NCI-H2227 treated with DMSO at 0.1 percent for 48 hours (cell line): ENCODE data around the gene STK11IP.

ENCODE experiments used
- DNase-seq: peaks from one replicate; lab custom pipeline; 2025; lab: John Stamatoyannopoulos, UW

The STK11IP gene

DNA sequence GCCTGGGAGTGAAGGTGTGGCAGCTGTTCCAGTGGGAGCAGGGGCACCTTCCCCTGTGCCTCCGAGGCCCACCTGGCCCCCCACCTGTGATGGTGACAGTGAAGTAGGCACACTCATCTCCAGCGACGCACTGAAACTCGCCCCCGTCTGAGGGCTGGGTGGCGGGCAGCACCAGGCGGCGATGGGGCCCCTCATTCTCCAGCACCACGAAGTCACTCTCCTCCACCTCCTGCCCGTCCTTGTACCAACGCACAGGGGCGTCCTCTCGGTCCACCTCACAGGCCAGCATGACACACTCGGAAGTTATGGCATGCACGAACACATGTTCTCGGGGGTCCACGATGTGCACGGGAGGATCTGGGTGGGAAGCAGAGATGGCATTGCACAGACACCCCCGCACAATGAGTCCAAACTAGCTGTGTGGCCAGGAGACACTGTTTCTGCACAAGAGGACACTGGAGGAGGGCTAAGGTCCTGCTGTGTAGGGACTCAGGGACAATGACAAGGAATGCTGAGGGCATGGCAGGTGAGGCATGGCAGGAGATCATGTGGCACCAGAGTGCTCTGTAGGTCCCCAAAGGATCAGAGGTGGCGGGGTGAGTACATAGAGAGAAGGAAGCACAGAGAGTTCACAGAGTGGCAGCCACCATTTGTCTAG lies 34.3 kb upstream of the STK11IP start:
- no peak for DNase-seq

DNA sequence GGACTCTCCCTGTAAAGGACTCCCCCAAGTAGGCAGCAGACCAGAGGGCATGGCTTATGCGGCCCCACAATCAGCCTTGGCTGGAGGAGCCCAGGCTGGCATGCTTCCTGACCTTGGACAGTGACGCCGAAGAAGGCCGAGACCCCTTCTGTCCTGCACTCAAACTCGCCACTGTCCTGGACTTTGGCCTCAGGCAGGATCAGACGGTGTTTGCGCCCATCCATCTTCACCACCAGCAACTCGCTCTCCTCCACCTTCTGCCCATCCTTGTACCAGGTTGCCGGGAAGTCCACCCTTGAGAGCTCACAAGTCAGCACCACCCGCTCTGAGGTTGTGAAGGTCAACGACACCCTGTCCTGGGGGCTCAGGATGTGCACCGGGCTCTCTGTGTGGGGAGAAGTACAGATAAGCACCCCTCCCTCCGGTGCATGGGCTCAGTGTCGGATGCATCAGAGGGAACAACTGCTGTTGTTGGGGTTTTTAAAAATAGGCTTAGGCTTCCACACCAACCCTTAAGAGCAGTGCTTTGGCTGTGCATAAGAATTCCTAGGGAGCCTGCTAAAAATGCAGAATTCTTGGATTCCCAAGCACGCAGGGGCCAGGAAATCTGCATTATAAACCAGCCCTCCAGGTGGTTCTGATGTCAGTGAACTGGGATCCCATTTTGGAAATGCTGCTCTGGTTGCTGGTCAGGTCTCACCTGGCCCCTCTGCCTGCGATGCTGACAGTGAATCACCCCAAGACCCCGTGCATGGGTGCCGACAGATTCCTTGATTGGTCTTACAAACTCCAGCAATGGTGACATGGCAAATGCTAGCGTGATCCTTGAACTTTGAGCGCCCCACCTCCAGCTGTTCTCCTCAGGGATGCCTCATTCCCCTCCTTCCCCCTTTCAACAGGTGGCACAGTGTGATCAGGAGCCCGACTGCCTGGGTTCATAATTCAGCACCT lies 32.3 kb upstream of the STK11IP start:
- DNase-seq = no peak

GRCh38 chr2:219566640-219567039 lies 31.0 kb upstream of the STK11IP start:
- no peak for DNase-seq

- DNase-seq = no peak
Measured at GRCh38 chr2:219567131-219567530, 30.5 kb upstream of the STK11IP start.

GRCh38 chr2:219567791-219568361 lies 29.8 kb upstream of the STK11IP start:
- DNase-seq = no peak

DNA sequence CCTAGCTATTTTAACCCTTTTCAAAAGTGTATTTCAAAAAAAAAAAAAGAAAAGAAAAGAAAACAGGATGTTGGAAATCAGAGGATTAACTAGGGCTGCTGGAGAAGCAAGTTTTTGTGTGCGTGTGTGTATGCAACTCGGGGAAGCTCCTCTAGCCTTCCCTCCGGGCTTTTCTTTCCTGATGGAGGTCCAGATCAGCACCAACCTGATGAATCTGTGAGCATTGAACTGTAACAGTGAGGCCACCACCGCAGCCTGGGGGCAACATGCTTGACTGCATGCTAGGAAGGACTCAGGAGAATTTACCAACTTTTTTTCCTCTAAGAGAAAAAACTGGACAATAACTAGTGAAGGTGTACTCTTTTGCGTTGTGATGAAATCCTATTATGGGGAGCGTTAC lies 28.6 kb upstream of the STK11IP start:
- DNase-seq = no peak

DNA sequence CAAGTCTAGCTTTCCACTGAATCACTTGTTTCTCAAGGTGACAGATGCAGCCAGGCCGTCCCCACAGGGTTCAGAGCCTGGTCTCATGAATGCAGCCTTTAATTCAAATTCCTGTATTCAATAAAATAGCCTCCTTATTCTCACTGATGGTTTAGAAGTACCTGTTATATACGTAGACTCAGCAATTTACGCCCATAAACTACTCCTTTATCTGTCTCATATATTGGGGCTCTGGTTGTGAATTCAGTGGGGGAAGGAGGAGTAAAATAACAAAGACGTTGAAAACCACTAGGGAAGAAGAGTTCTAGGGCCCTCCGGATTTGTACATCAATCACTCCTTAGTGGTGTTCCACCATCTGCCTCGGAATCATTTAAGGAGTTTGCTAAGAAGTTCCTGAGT lies 28.0 kb upstream of the STK11IP start:
- DNase-seq = no peak

GRCh38 chr2:219570194-219570923 lies 27.3 kb upstream of the STK11IP start:
- no peak for DNase-seq

- DNase-seq = no peak
Measured at GRCh38 chr2:219570924-219571310, 26.7 kb upstream of the STK11IP start.

GRCh38 chr2:219571311-219572236 lies 26.1 kb upstream of the STK11IP start, which contains the start of gene OBSL1:
Gene OBSL1 (minus strand): TSS chr2:219571539. CDS start chr2:219571232, 307 bp downstream.
- DNase-seq = peak; percentile 79

- DNase-seq = no peak
Measured at GRCh38 chr2:219572237-219573001, 25.2 kb upstream of the STK11IP start, which contains the start of gene INHA. Gene INHA (plus strand): TSS chr2:219572310. CDS start chr2:219572375, 65 bp downstream.

- DNase-seq = peak; percentile 72
Measured at GRCh38 chr2:219573166-219573565, 24.5 kb upstream of the STK11IP start.

GRCh38 chr2:219574484-219575311 lies 23.0 kb upstream of the STK11IP start:
- no peak for DNase-seq

GRCh38 chr2:219575566-219576504 lies 21.8 kb upstream of the STK11IP start:
- no peak for DNase-seq

DNA sequence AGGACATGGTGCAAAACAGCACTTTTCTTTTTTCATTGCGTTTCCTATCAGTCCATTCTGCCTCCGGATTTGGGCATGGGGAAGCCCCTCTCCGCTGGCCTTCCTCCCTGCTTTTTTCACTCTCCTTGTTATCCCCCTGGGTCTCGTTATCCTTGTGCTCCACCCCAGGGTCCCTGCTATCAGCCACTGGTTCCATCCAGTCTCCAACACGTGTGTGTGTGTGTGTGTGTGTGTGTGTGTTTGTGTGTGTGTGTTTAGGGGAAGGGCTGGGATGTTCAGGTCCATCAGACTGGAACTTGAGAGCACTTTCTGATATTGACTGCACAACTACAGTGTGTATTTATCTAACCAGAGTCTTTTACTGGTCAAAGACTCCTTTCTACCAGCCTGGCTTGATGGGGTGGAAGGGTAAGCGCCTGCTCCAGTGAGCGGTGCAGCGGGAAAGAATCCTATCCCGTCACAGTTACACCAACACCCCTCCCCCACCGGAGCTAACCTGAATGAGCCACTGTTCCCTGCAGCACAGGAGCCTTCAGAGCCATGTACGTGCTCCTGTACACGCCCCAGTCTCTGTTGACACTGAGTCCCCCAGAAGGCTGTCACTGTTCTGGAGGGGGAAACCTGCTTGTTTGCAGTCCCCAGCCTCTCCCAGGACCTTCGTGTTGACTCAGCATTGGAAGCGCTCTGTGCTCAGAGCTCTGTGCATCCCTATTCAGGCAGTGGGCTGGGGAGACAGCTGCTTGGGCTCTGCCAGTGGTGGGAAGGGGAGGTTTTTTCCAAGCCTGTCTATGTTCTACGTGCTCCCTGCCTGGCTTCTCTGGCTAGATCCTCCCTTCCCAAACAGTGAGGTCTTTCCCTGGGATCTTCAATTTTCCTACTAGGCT lies 20.9 kb upstream of the STK11IP start:
- DNase-seq = peak; percentile 87

- no peak for DNase-seq
Measured at GRCh38 chr2:219578811-219579613, 18.6 kb upstream of the STK11IP start.
